A549 (cell line): ENCODE data around the gene MALRD1. TPM values are rescaled to one million over a fixed set of nuclear protein-coding genes. Genes with fewer than 3 reads are reported as not detected.

Source experiments
- ATAC-seq, 2 experiments: fragments of 200-7000 bp in 1 of 2; fragments of >200 bp in 1 of 2; cut with Nextera tagmentation in 1 of 2; cut with Tn5 transposase in 1 of 2; 3 replicates each; pipeline versions ENCODE4 v1.8.0 to v1.9.1; 2018 to 2020; ENCODE audit warnings: mild to moderate bottlenecking in 1 of 2, moderate library complexity in 1 of 2
- CTCF ChIA-PET: fragments of 300-600 bp; sonication (Branson Sonifier 250); formaldehyde crosslinking; extraction: SDS; loops from one replicate; lab custom pipeline; 2021; ENCODE audit warnings: antibody characterized with exemption, inconsistent platforms; lab: Yijun Ruan, JAX
- POLR2A ChIA-PET: fragments of 350-600 bp; formaldehyde crosslinking; extraction: SDS; loops from one replicate; lab custom pipeline; 2021; ENCODE audit warnings: antibody characterized with exemption, inconsistent platforms; lab: Yijun Ruan, JAX
- DNase-seq, 2 experiments: peaks; one replicate each; pipeline versions ENCODE4 v3.0.0 to v3.0.0-alpha.2; 2011 to 2016; ENCODE audit warnings: low read depth in 1 of 2, low spot score in 1 of 2
- FAIRE-seq: peaks from 2 replicates; lab custom pipeline; 2011; peaks lifted over from hg19 to GRCh38; lab: Jason Lieb, UNC
- H3K27ac ChIP-seq, 2 experiments: fragments of >200 bp; sonication (Bioruptor Twin); formaldehyde crosslinking; 3 replicates each; pipeline ENCODE4 v1.5.1; 2016 to 2017
- H3K4me1 ChIP-seq: fragments of >200 bp; sonication (Bioruptor Twin); formaldehyde crosslinking; 3 replicates; pipeline ENCODE4 v1.6.1; 2016
- H3K4me2 ChIP-seq: fragments of >200 bp; sonication (Bioruptor Twin); formaldehyde crosslinking; 3 replicates; pipeline ENCODE4 v1.6.1; 2016
- H3K4me3 ChIP-seq: fragments of >200 bp; sonication (Bioruptor Twin); formaldehyde crosslinking; 3 replicates; pipeline ENCODE4 v1.5.1; 2016
- H3K9me3 ChIP-seq: fragments of >200 bp; sonication (Bioruptor Twin); formaldehyde crosslinking; 3 replicates; pipeline ENCODE4 v1.6.1; 2016
- CBX2 ChIP-seq: fragments of 200-600 bp; sonication (generic); IDR thresholded peaks from 2 replicates; pipeline ENCODE4 v1.6.1; 2016; ENCODE audit warnings: low read depth, mild to moderate bottlenecking, borderline replicate concordance
- CHD2 ChIP-seq: fragments of 150-350 bp; IDR thresholded peaks from 2 replicates; pipeline ENCODE4 v1.6.1; 2014; ENCODE audit warnings: low read length; ENCODE audit not compliant: partially characterized antibody
- CHD4 ChIP-seq: fragments of 200-600 bp; sonication (generic); IDR thresholded peaks from 2 replicates; pipeline ENCODE4 v1.6.1; 2016; ENCODE audit warnings: antibody characterized with exemption, mild to moderate bottlenecking, borderline replicate concordance
- EHF ChIP-seq: fragments of 250-450 bp; sonication (Bioruptor Pico); IDR thresholded peaks from 2 replicates; pipeline ENCODE4 v1.5.0; 2020; ENCODE audit warnings: mild to moderate bottlenecking
- EHMT2 ChIP-seq: fragments of 200-600 bp; sonication (generic); IDR thresholded peaks from 2 replicates; pipeline ENCODE4 v1.6.1; 2016; ENCODE audit warnings: antibody characterized with exemption, low read depth, mild to moderate bottlenecking, moderate library complexity
- EP300 ChIP-seq, 2 experiments: fragments of >200 bp; sonication (Bioruptor Twin); formaldehyde crosslinking; IDR thresholded peaks; 2 replicates in 1 of 2; 3 replicates in 1 of 2; pipeline ENCODE4 v1.6.1; 2016 to 2017
- FOXS1 ChIP-seq: fragments of 250-450 bp; sonication (Bioruptor Pico); IDR thresholded peaks from 2 replicates; pipeline ENCODE4 v1.5.0; 2020; ENCODE audit warnings: mild to moderate bottlenecking, moderate library complexity
- HES2 ChIP-seq: fragments of >200 bp; sonication (Bioruptor Twin); formaldehyde crosslinking; IDR thresholded peaks from 2 replicates; pipeline ENCODE4 v1.6.1; 2016
- HEYL ChIP-seq: fragments of 250-450 bp; sonication (Bioruptor Pico); IDR thresholded peaks from 2 replicates; pipeline ENCODE4 v1.8.0; 2021; ENCODE audit warnings: mild to moderate bottlenecking, moderate library complexity
- JUNB ChIP-seq: fragments of >200 bp; sonication (Bioruptor Twin); formaldehyde crosslinking; IDR thresholded peaks from 2 replicates; pipeline ENCODE4 v1.6.1; 2016
- KDM1A ChIP-seq: fragments of 200-600 bp; sonication (generic); IDR thresholded peaks from 2 replicates; pipeline ENCODE4 v1.6.1; 2016; ENCODE audit warnings: low read depth, mild to moderate bottlenecking
- MAFK ChIP-seq: fragments of 450-650 bp; IDR thresholded peaks from 2 replicates; pipeline ENCODE4 v1.6.1; 2014; ENCODE audit not compliant: partially characterized antibody
- MAZ ChIP-seq: fragments of 150-350 bp; IDR thresholded peaks from 2 replicates; pipeline ENCODE4 v1.6.1; 2014; ENCODE audit warnings: antibody characterized with exemption, low read depth, low read length, borderline replicate concordance
- PHF8 ChIP-seq: fragments of 200-600 bp; sonication (generic); IDR thresholded peaks from 2 replicates; pipeline ENCODE4 v1.6.1; 2016; ENCODE audit warnings: low read depth, mild to moderate bottlenecking, antibody characterized with exemption, moderate library complexity, borderline replicate concordance
- POLR2A ChIP-seq: IDR thresholded peaks from 2 replicates; pipeline ENCODE4 v1.6.1; 2012; ENCODE audit warnings: mild to moderate bottlenecking, low read length
- RARB ChIP-seq: fragments of 250-450 bp; sonication (Bioruptor Pico); IDR thresholded peaks from 2 replicates; pipeline ENCODE4 v1.8.0; 2021; ENCODE audit warnings: mild to moderate bottlenecking, moderate library complexity
- RFX5 ChIP-seq: fragments of 450-650 bp; IDR thresholded peaks from 2 replicates; pipeline ENCODE4 v1.7.1; 2014; ENCODE audit warnings: antibody characterized with exemption, mild to moderate bottlenecking, moderate library complexity
- RNF2 ChIP-seq: fragments of 200-600 bp; sonication (generic); IDR thresholded peaks from 2 replicates; pipeline ENCODE4 v1.6.1; 2016; ENCODE audit warnings: low read depth, mild to moderate bottlenecking, antibody characterized with exemption, moderate library complexity, borderline replicate concordance
- SMC3 ChIP-seq: fragments of >200 bp; sonication (Bioruptor Twin); formaldehyde crosslinking; IDR thresholded peaks from 3 replicates; pipeline ENCODE4 v1.6.1; 2018; ENCODE audit warnings: inconsistent platforms
- USF2 ChIP-seq: fragments of 450-650 bp; IDR thresholded peaks from 2 replicates; pipeline ENCODE4 v1.6.1; 2014; ENCODE audit warnings: antibody characterized with exemption
- WGBS: methylation state at CpG from one replicate; pipeline ENCODE4 v1.1.6; 2017; ENCODE audit errors: missing lambda C conversion rate; 5-methylcytosine and 5-hydroxymethylcytosine counted together
- polyA plus RNA-seq, 4 experiments: library from polyadenylated mRNA; depleted of rRNA in 3 of 4; stranded (reverse); fragments of >200 nt; fragmentation: RNase III in 1 of 4; extraction: RNeasy Plus Mini Kit Qiagen cat#74134 plus additional on column Dnase treatment in 1 of 4; gene quantifications; 2 replicates in 3 of 4; 3 replicates in 1 of 4; pipeline ENCODE4 v1.2.3, GENCODE V29; 2011 to 2017

MALRD1 gene
- polyA plus RNA-seq, 2 of the 4 experiments (the other 2 are of a cell fraction), result not detected

- TF ChIP-seq HEYL, result no peak
- TF ChIP-seq HES2, result no peak
- no peak for TF ChIP-seq CHD4
- no peak for TF ChIP-seq EHF (CRISPR knock-in tag)
- no peak for TF ChIP-seq RNF2
- TF ChIP-seq EHMT2, result no peak
- no peak for TF ChIP-seq RARB (CRISPR knock-in tag)
- TF ChIP-seq PHF8, result no peak
- no peak for TF ChIP-seq EP300 (IDR thresholded peaks at IDR 0.05)
- no peak for TF ChIP-seq KDM1A
- no peak for TF ChIP-seq RFX5
- no peak for TF ChIP-seq CHD2
- Histone ChIP-seq H3K4me1 (no peaks in the 10 kb centered on the region), H3K4me3 (no peak overlapping the region), H3K4me2 (no peak overlapping the region), H3K9me3 (no peaks in the 10 kb centered on the region), H3K27ac (no peak overlapping the region)
- ChIA-PET CTCF (no interaction called here), POLR2A (no interaction called here)
- FAIRE-seq (no peak), DNase-seq (no peak), ATAC-seq (no peak)
- 5% methylated on average over 1 of the region's 1 CpG for WGBS
These were observed 207.7 kb downstream of the MALRD1 start for GRCh38 chr10:19256331-19256730.

GRCh38 chr10:19263262-19263661 lies 214.7 kb downstream of the MALRD1 start:
- H3K4me2 ChIP-seq, result no peak overlapping the region
- CTCF ChIA-PET, result interaction anchor here (0.5 kb wide), 1 partner anchor 499 kb away, joined by 3 read pairs; no protein-coding TSS in a partner anchor
- FAIRE-seq (no peak), ATAC-seq (no peak), DNase-seq (no peak)
- 6% methylated on average over 1 of the region's 1 CpG for WGBS
- TF ChIP-seq CBX2 (no peak), MAFK (peak; percentile 12)
- no peak overlapping the region for H3K4me3 ChIP-seq
- H3K4me1 ChIP-seq, result no peaks in the 10 kb centered on the region
- H3K27ac ChIP-seq, result no peak overlapping the region
- H3K9me3 ChIP-seq, result no peaks in the 10 kb centered on the region
- POLR2A ChIA-PET, result no interaction called here

- Histone ChIP-seq H3K4me2 (no peak overlapping the region), H3K27ac (no peak overlapping the region), H3K4me1 (no peaks in the 10 kb centered on the region), H3K9me3 (no peaks in the 10 kb centered on the region), H3K4me3 (no peak overlapping the region)
- POLR2A ChIA-PET, result no interaction called here
- CTCF ChIA-PET, result no interaction called here
- 10% methylated on average over 2 of the region's 2 CpGs for WGBS
- DNase-seq, result no peak
- TF ChIP-seq CHD4 (no peak), FOXS1 (no peak)
- FAIRE-seq, result no peak
- ATAC-seq, result no peak
These were observed 234.7 kb downstream of the MALRD1 start for GRCh38 chr10:19283285-19283684.

GRCh38 chr10:19283786-19284185 lies 235.2 kb downstream of the MALRD1 start:
- 45% methylated on average over 5 of the region's 5 CpGs for WGBS
- POLR2A ChIA-PET, result no interaction called here
- TF ChIP-seq CBX2 (no peak), USF2 (no peak), MAZ (no peak), POLR2A (no peak), JUNB (no peak), SMC3 (no peak)
- DNase-seq (no peak), FAIRE-seq (no peak), ATAC-seq (no peak)
- CTCF ChIA-PET, result no interaction called here
- Histone ChIP-seq H3K4me1 (no peaks in the 10 kb centered on the region), H3K4me2 (no peak overlapping the region), H3K4me3 (no peak overlapping the region), H3K27ac (no peak overlapping the region), H3K9me3 (no peaks in the 10 kb centered on the region)
